Activated T-cell treated with anti-CD3 and anti-CD28 coated beads for 48 hours (primary cell): ENCODE data around the gene DPF3.

Experiments used
- DNase-seq: peaks from one replicate; pipeline ENCODE4 v3.0.0-alpha.2; 2020; ENCODE audit warnings: low read depth

DPF3 gene

DNA sequence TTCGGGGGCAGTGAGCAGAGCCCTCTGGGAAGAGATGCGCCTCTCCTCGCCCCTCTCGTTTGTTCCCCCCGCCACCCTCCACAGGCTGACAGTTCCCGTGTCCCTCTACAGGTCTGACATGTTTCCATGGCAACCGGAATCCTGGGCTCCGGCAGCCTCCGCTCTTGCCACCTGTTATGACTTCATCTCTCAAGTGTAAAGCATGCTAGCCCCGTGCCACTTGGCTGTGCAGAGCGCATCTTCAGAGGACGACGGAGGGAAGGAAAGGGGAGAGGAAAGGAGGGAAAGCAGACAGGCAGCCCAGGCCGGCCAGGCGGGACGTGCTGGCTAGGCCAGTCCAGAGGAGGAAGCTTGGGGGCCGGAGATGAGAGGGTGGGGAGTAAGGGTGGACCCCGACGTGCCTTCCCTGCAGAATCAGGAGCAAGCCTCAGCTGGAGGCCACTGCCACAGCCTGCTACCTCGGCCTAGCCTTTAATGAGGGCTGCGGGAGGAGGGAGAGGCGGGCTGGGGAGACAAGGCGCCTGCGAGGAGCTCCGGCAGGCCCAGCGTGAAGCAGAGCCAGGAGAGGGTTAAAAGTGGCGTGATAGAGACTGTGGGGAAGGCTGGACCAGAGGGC lies 214.3 kb downstream of the DPF3 start:
- no peak for DNase-seq

- DNase-seq: no peak
Observed at GRCh38 chr14:72679141-72679535, 214.8 kb downstream of the DPF3 start.

GRCh38 chr14:72678356-72678755 lies 215.5 kb downstream of the DPF3 start:
- DNase-seq: no peak

DNA sequence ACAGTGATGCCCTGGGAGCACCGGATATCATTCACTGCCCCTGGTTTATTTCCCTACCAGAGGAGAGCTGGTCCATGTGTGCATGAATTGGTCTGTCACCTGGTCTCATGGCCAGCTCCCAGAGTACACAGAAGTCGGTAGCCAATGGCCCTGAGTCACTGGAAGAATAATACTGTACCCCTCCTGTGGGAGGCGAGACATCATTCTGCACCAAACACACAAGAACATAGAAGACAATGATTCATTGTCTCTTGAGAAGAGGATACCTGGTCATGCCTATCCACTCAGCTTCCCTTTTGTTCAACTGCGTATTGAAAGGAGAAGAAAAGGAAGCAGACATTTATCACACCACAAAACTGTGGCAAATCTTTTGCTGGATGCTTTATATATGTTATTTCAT lies 216.2 kb downstream of the DPF3 start:
- no peak for DNase-seq

DNA sequence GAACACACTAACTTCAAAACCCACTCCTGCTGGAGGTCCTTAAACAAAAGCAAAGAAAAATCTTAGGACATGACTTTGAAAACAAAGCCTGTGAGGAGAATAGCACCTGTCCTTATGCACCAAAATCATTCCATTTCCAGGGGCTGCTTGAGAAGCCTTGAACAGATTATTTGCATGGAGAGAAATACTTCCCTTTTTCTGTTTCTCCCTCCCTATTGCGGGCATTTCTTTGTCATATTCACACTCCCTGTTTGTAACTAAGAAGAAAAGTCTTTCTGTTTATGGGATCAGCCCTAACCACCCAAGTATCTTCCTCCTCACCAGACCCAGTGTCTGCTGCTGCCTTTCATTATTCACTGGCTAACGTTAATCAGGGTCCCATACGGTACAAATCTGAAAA lies 218.8 kb downstream of the DPF3 start:
- DNase-seq: no peak

DNA sequence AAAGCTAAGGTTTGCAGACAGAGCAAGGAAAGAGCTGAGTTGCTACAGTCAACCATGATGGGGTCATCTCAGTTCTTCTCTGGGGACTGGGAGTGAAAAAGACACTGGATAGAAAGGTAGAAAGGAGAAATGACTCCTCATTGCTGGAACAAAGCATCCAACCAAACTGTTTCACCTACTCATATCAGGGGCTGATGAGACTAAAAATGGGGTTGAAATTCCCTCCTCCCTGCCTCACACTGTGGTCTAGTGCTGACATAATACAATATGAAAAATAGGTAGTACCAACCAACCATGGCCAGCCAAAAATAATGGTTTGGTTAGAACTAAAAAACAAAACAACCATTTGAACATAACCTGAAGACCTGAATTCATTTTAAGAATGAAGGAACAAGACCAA lies 220.7 kb downstream of the DPF3 start:
- no peak for DNase-seq

DNA sequence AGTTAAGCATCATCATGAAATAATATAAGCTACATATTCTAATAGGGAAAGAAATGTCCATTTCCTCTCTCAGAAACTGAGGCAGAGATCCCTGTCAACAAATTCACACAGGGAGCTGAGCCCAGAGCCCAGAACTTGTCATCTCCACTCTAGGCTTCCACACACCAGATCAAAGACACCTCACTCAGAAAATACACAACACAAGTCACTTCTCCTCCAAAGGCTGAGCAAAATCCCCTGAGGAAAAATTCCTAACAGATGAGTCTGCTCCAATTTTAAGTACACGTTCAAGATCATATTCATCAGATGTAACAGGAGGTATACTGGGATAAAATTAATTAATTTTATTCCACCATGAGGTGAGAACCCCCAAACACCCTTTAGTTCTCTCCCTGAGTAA lies 227.3 kb downstream of the DPF3 start:
- DNase-seq: no peak

GRCh38 chr14:72665259-72665658 lies 228.6 kb downstream of the DPF3 start:
- DNase-seq: no peak

GRCh38 chr14:72664651-72665050 lies 229.2 kb downstream of the DPF3 start:
- no peak for DNase-seq

DNA sequence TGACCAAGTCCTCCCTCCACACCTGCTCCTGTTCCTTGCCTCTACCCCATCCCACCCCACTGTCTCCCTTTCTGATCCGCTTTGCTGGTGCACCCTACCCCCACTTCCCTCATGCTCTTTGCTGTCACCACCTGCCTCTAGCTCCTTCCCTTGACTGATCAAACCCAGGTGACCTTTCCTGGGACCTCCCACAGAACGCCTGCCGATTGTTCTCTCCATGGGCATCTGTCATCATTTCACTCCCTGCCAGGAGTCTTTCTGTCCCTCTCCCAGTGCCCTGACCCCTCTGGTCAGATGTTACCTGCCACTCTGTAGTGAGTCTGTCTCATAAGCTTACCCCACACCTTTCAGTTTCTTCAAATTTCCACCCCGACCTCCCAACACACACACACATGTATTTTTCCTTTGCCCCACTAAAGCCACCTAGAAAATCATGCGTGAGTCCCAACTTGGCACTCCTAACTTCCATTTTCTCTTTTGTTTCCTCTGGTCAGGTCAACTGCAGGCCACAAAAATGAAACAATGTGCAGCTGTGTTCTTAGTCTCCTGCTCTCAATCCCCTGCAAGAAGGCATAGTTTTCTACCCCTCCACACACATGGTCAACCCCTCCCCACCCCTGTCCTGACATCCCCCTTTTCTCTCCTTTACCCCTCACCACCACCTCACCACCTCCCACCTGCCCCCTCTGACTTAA lies 229.8 kb downstream of the DPF3 start:
- no peak for DNase-seq

DNA sequence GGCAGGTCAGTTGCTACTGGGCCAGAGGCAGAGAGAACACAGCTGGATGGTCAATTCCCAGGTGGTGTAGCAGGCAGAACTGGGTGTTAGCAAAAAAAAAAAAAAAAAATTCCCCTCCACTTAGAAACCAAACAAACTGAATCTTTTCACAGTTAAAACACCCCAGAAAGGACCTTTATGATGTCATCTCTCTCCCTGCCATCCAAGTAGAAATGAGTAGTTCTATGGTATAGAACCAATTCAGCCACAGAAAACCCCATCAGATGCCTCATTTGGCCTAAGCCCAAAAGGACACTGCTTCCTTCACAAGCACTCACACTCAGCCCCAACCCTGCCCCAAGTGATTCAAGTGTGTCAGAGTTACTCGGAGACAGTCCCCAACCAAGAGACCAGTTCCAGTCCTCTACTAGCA lies 230.8 kb downstream of the DPF3 start:
- no peak for DNase-seq

- no peak for DNase-seq
Observed at GRCh38 chr14:72662214-72662613, 231.7 kb downstream of the DPF3 start.

- DNase-seq: no peak
Observed at GRCh38 chr14:72657214-72657921, 236.5 kb downstream of the DPF3 start.

DNA sequence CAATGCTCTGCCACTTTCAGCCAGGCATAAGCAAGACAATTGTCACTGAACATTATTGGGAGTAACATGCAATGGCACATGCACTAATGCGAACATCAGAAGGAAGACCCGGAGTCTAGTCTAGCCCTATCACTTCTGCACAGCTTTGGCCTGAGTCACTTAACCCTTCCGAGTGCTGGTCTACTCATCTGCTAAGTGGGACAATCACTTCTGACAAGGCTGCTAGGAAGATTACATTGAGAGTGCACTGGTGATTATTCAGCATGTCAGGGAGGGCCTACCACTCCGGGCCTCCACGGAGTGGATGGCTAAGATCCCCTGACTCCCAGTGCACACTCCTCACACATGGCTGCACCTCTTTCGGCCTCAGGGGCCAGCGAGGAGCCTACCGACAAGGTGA lies 240.9 kb downstream of the DPF3 start:
- DNase-seq: no peak

GRCh38 chr14:72652179-72652578 lies 241.7 kb downstream of the DPF3 start:
- DNase-seq: no peak

DNA sequence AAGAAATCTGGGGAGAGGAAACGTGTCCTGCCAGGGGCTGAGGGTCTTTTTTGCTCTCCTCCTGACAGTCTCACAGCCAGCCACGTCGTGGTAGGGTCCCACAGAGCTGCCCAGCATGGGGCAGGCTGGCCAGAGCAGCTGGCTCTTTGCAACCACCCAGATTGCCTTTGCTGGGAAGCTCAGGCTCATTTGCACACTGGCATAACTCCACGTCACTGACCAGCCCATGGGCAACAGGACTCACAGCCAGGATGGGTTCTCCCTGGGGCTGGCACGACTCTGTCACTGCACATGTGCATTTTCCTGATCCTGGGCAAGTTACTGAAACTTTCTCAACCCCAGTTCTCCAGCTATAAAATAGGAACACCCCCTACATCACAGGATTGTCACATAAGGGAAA lies 242.2 kb downstream of the DPF3 start:
- DNase-seq: no peak

DNA sequence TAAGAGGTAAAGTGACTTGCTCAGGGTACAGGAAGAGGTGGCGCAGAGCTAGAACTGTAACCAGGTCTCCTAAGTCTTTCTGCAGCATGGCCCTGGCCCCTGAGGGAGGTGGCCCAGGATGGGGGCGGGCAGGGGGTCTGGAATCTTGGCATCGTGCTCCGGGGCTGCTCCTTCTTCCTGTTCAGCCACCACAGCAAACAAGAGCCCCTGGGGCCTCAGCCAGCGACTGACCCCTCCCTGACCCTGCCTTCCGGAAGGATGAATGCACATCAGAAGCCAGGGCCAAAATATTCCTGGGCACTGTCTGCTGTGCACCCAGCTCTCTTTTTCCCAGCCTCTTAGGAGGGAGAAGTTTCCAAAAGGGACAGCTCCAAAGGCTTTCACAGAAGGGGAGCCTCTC lies 242.8 kb downstream of the DPF3 start:
- no peak for DNase-seq

DNA sequence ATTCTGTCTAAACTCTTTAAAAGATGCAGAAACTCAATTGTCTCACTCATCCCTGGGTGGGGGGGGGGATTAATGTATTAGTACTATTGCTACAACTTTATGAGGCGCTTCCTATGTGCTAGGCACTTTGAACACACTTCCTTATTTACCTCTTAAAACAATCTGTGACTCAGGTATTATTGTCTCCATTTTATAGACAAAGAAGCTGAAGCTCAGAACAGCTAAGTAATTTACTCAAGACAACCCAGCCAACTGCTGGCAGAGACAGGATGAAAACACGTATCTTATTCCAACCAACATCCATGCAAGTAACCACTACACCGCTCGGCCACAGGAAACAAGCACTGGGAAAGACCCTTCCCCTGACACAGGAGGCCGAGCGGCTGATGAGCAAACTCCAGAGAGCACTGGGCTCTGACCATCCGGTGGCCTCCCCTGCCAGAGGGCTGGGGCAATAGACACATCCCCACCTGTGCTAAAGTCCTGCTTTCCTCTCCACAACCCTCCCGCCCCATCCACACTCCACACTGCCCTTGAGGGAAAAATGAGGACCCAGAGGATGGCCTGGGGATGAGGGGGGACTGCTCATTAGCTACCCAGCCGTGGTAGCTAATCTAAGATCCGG lies 244.2 kb downstream of the DPF3 start:
- DNase-seq: no peak

DNA sequence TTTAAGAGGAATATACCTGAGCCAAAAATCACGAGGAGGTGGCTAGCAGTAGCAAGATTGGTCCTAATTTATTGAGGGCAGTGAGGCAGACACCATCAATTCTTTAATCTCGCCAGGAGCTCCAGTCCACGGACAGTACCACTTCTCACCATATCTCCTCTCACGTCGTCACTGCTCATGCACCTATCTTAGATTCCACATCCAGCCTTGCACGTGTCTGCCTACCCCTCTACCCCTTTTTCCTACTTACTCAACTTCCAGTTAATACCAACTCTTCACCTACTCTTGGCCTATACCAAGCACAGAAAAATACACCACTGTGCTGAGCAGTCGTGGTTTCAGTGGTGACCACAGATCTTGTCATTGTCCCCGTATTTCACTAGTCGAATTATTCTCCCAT lies 246.1 kb downstream of the DPF3 start:
- no peak for DNase-seq

DNA sequence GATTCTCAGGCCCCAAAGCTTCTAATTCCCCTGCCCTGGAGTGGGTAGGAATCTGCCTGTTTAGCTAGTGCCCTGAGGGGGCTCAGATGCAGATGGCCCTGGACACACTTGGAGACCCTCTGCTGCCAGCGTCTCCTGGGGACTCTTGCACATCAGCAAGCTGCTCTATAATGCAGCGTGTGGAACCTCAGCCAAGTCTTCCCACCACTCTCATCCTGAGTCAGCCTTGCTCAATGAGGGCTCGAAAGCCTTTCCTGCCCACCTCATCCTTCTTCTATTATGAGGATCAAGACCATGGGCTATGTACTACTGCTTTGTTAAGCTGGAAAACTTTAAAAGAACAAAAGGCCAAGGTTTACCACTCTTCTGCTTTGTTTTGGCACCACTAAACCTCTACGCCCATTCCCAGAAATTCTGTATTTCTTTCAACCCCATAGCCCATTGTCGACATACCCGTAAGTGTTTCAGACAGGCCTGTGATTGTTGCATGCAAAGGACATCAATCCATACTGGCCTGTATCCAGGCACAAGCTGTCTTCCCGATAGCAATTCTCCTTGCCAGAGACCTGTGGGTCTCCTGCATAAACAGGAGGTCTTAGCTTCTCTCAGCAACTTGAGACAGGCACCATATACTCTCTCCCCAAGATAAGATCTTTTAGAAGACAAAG lies 246.9 kb downstream of the DPF3 start:
- DNase-seq: no peak

GRCh38 chr14:72645706-72646105 lies 248.2 kb downstream of the DPF3 start:
- no peak for DNase-seq

DNA sequence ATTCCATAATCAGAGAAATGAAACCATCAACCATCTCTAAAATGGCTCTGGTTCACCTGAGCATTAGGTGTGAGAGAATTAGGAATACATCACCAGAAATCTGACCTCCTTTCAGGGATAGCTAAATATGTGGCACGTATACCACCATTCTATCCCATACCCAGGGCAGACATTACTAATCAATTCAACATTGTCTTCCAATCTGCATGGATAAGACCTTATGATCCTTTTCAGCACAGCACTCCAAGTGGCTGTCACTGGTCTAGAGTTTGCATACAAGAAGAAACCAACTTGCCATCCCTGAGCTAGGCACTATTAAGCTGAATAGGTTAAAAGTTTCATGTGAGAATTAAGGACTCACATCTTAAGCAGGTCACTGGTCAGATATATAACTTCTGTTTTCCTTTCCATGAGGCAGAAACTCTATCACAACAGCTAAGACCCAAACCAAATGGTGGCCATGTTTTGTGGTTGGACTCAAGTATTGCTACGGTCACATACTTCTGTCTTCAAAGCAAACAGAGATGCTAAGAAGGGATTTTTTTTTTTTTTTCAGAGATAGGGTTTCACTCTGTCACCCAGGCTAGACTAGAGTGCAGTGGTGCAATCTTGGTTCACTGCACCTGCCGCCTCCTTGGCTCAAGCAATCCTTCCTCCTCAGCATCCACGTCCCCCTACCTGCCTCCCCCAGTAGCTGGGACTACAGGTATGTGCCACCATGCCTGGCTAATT lies 249.0 kb downstream of the DPF3 start:
- no peak for DNase-seq
